IPS-18a (cell line): ENCODE data around the gene TECTB.

ENCODE experiments used
- H3K27ac ChIP-seq: one replicate; pipeline ENCODE4 v1.5.1; 2013; ENCODE audit warnings: low read length
- H3K27me3 ChIP-seq: one replicate; pipeline ENCODE4 v1.6.1; 2013; ENCODE audit warnings: mild to moderate bottlenecking, low read length; ENCODE audit not compliant: control insufficient read depth, insufficient read depth
- H3K36me3 ChIP-seq: one replicate; pipeline ENCODE4 v1.6.1; 2013; ENCODE audit warnings: low read depth, low read length; ENCODE audit not compliant: control insufficient read depth
- H3K4me1 ChIP-seq: one replicate; pipeline ENCODE4 v1.6.1; 2013; ENCODE audit warnings: low read depth, low read length; ENCODE audit not compliant: control insufficient read depth
- H3K4me3 ChIP-seq: one replicate; pipeline ENCODE4 v1.5.1; 2013; ENCODE audit warnings: low read length
- H3K9ac ChIP-seq: one replicate; pipeline ENCODE4 v1.6.1; 2013; ENCODE audit warnings: mild to moderate bottlenecking, low read length, moderate library complexity
- H3K9me3 ChIP-seq: one replicate; pipeline ENCODE4 v1.6.1; 2013; ENCODE audit warnings: low read depth, low read length; ENCODE audit not compliant: control insufficient read depth

TECTB gene

GRCh38 chr10:112352044-112352443 is 68.8 kb downstream of the TECTB start:
- H3K4me3 ChIP-seq, result no peak overlapping the region
- H3K27ac ChIP-seq, result no peak overlapping the region
- H3K9me3 ChIP-seq, result no peaks in the 10 kb centered on the region
- H3K9ac ChIP-seq, result no peak overlapping the region
- H3K27me3 ChIP-seq, result no peaks in the 10 kb centered on the region
- H3K4me1 ChIP-seq, result no peaks in the 10 kb centered on the region
- H3K36me3 ChIP-seq, result no peaks in the 10 kb centered on the region

- Histone ChIP-seq H3K27ac (no peak overlapping the region), H3K9ac (no peak overlapping the region), H3K27me3 (no peaks in the 10 kb centered on the region), H3K4me1 (no peaks in the 10 kb centered on the region), H3K9me3 (no peaks in the 10 kb centered on the region), H3K36me3 (no peaks in the 10 kb centered on the region), H3K4me3 (no peak overlapping the region)
Observed at GRCh38 chr10:112353046-112353445, 69.8 kb downstream of the TECTB start.
